GM19099 (cell line): Measurements from ENCODE around the gene AFDN.

ENCODE experiments used
- POLR2A ChIP-seq: IDR thresholded peaks from 3 replicates; pipeline ENCODE4 v1.6.1; 2011; ENCODE audit warnings: low read depth; ENCODE audit not compliant: insufficient read length; ENCODE audit errors: extremely low read depth

The AFDN gene

DNA sequence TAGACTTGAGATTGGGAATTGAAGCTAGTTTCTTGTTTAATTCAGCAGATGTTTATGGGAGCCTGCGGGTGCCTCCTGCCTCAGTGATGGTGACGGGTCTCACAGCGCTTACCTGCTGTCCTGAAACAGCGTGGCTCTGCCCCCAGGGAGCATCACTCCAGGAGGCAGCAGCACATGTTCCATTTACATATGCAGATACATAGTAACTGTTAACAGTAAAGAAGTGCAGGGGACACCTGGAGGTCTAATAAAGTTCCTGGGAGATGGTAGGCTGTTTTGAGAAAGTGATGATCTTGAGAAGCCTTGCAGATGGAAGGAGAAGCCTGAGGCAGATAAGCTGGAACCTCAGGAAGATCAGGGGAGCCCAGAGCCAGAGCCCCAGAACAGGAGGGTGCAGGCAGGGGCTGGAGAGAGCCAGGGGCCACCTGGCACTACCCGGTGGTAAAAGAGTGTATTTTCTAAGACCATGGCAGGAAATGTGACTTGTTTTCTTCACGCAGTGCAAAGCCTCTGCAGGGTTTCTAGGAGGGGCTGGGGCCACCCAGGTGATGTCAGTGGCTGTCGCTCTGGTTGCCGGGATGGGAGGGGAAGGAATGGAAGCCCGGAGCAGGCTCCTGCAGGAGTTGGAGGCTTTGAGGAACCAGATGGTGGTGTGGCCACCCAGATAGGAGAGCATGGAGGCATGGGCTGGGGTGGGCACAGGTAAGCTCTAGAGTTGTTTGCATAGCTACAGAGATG, 146.6 kb downstream of the AFDN start:
- TF ChIP-seq POLR2A: no peak

DNA sequence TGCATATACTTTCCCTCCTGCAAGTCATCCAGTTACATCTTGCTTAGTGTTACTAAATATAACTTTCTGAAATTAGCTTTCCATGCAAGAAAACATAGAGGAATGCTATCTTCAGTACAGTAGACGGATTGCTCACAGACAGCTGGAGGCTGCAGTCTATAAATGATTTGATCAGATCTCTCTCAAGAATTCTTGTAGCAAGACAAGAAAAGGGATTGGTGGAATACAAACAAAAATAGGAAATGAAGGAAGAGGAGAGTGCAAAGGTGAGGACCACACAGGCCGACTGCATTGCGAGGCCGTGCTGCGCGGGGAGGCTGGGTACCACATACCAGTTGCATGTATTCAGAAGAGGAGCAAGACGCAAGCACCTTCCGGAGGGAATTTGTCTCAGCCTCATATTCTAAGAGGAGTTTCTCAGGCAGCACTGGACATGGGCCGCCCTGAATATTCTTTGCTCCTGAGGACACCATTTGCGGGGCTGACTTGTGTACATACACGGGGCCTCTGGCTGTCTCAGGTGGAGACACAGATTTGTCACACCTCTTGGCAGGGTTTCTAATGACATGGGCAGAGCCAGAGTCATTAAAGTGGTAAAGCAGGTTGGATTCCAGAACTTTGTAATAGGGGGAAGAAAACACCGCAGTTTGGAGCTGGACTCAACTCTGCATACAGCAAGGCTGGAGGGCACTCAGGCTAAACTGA, 148.1 kb downstream of the AFDN start:
- no peak for TF ChIP-seq POLR2A

DNA sequence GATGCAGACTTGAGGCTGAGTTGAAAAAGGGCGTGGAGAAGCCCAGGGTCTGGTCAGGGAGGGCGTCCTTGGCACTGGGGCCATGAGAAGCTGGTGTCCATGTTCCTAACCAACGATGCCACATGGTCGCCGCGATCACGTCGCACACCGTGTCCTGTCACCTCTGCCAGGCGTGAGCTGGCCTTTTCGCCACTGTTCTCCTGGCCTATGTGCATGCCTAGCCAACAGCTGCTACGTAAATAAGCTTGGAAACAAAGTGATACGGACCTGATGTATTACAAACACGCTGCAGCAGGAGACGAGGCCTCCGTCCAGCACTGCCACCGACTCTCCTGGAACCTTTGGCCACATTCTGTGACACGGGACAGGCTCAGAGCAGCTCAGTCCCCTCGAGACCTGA, 148.7 kb downstream of the AFDN start:
- no peak for TF ChIP-seq POLR2A

DNA sequence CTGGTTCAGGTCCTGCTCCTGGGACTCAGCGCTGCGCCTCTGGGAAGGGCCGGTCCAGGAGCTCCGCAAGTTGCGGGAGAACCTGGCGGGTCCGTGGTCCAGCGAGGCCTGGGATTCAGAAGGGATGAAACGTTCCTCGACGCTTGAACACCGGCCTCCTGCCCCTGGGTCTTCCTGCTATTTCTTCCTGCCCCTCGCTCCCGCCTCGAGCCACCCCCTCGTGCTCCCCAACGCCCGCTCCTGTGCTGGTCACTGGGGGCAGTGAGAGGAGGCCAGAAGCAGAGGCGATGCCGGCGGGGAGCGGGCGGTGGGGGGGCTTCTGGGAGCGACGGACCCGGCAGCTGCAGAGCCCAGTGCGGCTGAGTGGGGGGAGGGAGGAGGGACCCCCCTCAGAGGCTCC, 150.0 kb downstream of the AFDN start:
- no peak for TF ChIP-seq POLR2A

DNA sequence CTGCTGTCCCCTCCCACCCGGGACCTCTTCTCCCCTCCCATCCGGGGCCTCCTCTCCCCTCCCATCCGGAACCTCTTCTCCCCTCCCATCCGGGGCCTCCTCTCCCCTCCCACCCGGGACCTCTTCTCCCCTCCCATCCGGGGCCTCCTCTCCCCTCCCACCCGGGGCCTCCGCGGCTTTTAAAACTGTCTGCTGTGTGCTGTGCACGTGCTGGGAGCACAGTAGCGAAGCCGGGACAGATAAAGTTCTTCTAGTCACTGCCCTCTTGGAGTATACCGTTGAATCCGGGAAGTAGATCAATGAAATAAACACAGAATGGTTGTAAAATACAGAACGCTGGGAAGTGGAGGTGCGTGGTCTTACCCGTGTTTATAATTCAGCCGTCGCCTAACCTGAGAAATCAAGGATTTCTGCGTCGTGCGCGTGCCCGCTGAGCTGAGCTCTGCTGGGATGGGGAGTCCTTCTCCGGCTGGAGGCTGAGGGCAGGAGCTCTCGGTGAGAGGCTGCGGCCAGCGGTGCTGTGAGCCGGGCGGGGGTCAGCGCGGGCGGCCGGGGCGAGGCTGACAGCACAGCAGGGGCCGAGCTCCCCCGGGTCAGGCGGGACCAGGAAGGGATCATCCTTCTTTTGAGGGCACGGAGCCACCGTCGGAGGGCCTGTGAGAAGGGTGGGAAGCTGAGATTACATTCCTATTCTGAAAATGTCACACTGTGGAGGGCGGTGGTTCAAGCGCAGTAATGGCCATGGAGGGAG, 151.2 kb downstream of the AFDN start:
- no peak for TF ChIP-seq POLR2A

DNA sequence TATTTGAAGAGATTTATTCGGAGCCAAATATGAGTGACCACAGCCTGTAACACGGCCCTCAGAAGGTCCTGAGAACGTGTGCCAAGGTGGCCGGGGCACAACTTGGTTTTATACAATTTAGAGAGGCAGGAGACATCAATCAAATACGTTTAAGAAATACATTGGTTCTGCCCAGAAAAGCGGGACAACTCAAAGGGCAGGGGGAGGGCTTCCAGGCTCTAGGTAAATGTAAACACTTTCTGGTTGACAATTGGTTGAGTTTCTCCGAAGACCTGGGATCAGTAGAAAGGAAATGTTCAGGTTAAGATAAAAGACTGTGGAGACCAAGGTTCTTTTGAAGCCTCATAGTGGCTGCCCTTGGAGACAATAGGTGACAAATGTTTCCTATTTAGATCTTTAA, 151.9 kb downstream of the AFDN start:
- TF ChIP-seq POLR2A: no peak

DNA sequence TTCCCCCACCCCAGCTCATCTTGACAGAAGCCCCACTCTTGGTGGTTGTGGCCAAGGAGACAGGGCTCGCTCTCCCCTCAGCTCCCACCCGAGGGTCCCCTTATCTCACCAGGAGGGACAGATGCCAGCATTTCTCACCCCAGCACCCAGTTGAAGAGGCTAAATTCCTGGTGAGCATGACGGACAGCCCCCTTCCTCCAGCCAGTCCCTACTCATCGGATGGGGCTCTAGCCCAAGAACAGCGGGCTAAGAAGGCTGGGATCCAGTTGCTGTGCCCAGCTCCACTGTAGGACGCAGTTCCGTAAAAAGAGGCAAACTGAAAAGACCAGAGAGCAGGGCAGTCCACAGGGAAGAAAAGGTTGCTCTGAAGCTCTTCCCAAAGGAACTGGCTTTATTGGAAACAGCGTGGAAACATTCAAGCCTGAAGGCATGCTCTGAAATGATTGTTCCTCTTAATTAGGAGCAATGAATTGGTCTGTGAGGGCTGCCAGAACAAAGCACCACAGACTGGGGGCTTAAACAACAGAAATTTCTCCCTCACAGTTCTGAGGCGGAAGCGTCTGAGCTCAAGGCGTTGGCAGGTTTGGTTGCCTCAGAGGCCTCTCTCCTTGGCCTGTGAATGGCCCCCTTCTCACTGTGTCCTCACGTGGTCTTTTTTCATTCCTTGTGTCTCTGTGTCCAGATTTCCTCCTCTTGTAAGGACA, 152.9 kb downstream of the AFDN start:
- no peak for TF ChIP-seq POLR2A

DNA sequence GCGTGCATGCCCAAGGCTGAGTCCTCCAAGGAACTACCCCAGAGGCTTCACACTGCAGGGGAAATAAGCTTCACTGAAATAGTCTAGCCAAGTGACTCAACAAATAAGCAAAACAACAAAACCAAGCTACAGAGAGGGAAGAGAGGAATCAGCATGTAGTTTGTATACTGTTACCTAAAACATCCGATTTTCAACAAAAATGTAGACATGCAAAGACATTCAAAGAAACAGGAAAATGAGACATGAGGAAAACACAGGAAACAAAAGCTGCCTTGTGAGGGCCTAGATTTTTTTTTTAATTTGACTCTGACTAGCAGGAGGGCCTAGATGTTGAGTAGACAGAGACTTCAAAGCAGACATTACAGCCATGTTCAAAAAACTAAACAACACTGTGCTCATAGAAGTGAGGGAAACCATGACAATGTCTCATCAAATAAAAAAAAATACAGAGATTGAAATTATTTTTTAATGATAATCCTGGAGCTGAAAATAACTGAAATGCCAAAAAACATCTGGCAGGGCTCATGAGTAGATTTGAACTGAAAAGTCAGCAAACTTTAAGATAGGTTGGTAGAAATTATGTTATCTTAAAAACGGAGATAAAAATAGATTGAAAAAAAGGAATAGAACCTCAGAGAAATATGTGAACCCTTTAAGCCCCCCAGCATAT, 154.3 kb downstream of the AFDN start:
- TF ChIP-seq POLR2A: no peak

DNA sequence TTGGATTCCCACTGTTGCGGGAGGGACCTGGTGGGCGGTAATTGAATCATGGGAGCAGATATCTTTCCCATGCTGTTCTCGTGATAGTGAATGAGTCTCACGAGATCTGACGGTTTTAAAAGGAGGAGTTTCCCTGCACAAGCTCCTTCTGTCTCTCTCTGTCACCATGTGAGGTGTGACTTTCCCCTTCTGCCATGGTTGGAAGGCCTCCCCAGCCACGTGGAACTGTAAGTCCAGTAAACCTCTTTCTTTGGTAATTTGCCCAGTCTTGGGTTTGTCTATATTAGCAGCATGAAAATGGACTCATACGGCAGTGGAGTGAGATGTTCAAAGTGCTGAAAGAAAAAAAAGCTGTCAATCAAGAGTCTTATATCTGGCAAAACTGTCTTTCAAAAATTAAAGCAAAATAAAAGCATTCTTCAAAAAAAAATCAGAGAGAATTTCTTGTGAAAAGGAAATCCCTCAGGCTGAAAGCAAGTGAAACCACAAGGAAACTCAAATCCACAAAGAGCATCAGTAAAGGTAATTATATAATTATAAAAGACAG, 155.3 kb downstream of the AFDN start:
- no peak for TF ChIP-seq POLR2A

DNA sequence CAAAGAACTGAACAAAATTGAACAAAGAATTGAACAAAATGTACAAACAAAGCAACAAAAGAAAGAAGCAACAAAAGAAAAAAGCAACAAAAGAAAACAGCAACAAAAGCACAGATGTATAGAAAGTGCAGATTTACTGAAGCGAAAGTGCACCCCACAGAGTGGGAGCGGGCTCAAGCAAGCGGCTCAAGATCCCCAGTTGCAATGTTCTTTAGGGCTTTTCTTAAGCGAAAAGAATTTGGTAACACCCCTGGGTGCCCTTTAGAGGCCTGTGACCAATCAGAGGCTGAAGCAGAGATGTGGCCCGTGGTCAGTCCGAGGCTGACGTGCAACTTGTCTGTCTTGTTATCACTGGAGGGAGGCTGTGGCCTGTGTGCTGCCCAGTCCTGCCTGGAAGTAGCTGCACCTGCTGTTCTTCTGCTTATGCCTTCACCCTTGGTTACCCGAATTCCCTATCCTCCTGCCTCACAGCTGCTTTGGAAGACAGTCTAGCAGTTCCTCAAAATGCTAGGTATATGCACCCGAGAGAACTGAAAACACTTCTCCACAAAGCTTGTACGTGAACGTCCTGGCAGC, 157.5 kb downstream of the AFDN start:
- no peak for TF ChIP-seq POLR2A

DNA sequence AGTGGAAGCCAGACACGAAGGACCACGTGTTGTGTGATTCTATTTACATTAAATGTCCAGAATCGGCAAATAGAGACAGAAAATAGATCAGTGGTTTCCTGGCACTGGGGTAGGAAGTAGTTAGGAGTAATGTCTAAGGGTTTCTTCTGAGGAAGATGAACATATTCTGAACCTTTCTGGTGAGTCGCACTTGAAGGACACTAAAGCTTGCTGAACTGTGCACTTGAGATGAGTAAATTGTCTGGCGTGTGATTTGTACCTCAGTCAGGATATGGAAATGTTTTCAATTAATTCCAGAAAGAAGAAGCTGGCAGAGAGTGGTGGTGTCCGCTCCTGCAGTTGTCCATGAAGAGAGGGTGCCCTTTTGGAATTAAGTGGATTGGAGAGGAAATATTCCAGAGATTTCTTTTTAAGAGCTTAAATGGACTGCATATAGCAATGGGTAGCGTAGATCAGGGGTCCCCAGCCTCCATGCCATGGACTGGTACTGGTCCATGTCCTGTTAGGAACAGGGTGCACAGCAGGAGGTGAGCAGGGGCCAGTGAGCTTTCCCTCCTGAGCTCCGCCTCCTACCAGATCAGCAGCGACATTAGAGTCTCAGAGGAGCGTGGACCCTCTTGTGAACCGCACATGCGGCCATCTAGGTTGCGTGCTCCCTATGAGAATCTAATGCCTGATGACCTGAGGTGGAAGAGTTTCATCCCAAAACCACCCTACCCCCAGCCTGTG, 158.3 kb downstream of the AFDN start:
- TF ChIP-seq POLR2A: no peak

DNA sequence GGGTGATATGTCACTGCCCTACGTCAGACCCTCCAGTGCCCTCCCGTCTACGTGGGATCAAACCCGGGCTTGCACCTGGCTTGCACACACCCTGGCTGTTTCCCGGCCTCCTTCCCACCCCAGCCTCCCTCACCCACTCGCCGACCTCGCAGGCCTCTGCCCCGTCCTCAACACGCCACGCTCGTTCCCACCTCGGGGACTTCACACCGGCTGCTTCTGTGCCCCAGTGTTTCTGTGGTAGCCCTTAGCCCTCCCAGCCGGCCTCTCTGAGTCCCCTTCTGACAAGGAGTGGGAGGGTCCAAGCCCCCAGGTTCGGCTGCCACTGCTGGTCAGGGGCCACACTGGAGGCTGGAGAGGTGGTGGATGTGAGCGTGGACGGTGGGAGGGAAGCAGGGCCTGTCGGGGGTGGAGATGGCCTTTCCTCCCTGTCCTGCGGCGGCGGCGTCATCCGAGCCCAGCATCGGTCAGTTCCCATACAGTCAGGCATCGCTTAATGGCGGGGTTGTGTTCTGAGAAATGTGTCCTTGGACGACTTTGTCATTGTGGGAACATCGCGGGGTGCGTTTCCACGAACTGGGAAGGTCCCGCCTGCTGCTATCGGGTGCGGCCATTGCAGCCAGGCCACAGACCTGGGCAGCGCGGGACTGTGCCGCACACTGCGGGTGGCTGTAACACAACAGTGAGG, 159.3 kb downstream of the AFDN start:
- TF ChIP-seq POLR2A: no peak
